HG02885 (cell line): ENCODE results near the gene PHF12.
"Not testable (repeated sequence)": the region's sequence is repeated elsewhere in the genome, so short reads cannot be mapped to it uniquely, and the experiment has no call there.

ENCODE experiments used
- ATAC-seq: cut with Tn5 transposase; IDR thresholded peaks from one replicate; pipeline ENCODE4 v1.9.1; 2021; ENCODE audit warnings: mild to moderate bottlenecking; ENCODE audit not compliant: unreplicated experiment, poor library complexity

Gene PHF12

GRCh38 chr17:28938552-28938951 lies 12.8 kb downstream of the PHF12 start:
- ATAC-seq, result no peak

GRCh38 chr17:28937044-28937729 lies 14.1 kb downstream of the PHF12 start:
- no peak for ATAC-seq

- no peak for ATAC-seq
Observed at GRCh38 chr17:28935744-28936460, 15.4 kb downstream of the PHF12 start.

GRCh38 chr17:28934508-28934907 lies 16.8 kb downstream of the PHF12 start:
- not testable (repeated sequence) for ATAC-seq

DNA sequence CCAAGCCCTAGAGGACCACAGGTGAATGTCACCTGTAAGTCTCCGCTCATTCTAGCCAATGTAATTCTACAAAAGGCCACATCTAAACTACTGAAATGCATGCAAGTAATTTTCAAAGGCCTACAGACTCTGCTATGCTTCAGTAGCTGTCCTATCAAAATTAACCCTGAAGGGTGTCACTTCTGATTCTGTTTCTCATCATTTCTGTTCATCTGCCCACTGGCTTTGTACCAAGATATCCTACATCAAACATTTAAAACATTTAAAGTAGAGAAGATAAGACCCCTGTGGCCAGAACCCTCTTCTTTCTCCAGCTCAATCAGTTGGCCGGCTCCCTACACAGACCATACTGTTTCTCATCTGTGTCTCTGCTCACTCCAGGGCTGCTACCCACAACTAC lies 21.5 kb downstream of the PHF12 start:
- no peak for ATAC-seq

GRCh38 chr17:28928061-28928460 lies 23.3 kb downstream of the PHF12 start:
- no peak for ATAC-seq

DNA sequence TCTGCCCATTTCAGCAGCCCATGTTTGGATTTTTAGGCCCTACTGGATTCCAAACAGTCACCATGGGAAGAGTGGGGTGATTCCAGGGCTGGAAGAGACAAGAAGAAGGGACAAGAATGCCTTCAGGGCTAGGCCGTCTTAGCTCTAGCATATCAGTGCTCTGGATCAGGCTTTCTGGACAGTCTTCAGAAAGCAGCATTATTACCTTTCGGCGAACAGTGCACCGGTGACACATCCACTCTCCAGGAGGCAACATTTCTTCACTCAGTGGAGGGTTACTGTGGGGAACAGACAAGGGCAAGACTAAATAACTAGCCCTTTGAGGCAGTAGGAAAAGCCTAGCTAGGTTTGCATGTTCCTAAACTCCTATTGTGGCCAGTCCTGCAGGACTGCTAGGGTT lies 24.5 kb downstream of the PHF12 start:
- no peak for ATAC-seq

DNA sequence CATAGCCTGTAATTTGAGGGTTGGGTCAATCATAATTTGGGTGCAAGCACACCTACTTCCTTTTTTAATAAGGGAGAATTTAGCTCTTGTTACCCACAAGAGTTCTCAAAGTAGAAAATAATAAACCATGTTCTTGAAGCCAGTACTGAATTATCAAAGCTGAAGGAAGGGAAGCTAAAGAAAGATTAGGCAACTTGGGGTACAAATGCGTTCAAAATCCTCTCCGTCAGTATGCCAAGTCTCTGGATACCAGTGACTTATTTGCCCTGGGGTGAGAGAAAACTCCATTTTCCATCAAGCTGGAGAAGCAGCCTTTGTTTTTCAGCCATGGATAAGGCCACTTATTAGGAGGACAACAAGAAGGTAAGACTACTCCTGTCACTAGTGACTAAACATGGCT lies 25.0 kb downstream of the PHF12 start:
- ATAC-seq, result no peak

DNA sequence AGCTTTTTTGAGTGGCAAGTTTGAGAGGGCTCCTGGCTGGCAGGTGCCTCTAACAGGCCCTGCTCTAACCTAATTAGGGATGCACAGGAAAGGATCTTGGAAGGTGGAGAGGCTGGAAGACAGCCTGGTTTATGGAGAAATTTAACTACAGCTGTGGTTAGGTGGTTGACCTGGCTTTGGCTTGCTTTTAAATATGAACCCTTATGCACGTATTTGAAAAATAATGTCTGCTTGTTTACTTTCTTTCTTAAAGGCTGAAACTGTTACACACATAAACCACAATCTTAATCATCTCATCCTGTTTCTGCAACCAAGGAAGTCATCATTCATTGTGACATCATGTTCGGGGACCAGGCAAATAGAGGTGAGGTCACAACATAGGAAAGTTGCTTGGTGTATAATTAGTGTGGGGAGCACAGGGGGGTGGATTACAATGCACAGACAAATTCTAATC lies 25.4 kb downstream of the PHF12 start:
- ATAC-seq, result no peak

DNA sequence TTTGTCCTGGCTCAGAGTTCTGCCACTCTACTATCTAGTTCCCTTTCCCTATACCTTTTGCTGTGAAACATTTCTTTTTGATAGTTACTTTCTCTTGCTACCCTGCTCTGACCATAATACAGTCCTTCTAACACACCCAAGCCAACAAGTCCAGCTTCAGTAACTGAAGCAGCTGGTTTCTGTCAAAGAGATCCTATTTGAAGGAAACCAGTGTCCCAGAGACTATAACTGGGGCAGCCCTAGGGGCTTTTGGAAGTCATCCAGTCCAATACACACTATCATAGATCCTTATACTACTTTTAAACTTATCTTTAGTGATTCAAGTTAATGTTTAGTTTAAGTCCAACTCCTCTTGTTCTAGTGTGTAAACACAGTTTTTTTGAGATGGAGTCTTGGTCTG lies 31.1 kb downstream of the PHF12 start:
- ATAC-seq, result no peak

- no peak for ATAC-seq
Observed at GRCh38 chr17:28918295-28918694, 33.0 kb downstream of the PHF12 start.

- no peak for ATAC-seq
Observed at GRCh38 chr17:28917465-28917864, 33.9 kb downstream of the PHF12 start.

- no peak for ATAC-seq
Observed at GRCh38 chr17:28917029-28917428, 34.3 kb downstream of the PHF12 start.

GRCh38 chr17:28916302-28916934 lies 34.9 kb downstream of the PHF12 start:
- ATAC-seq, result no peak

- ATAC-seq, result no peak
Observed at GRCh38 chr17:28912938-28913333, 38.4 kb downstream of the PHF12 start.

DNA sequence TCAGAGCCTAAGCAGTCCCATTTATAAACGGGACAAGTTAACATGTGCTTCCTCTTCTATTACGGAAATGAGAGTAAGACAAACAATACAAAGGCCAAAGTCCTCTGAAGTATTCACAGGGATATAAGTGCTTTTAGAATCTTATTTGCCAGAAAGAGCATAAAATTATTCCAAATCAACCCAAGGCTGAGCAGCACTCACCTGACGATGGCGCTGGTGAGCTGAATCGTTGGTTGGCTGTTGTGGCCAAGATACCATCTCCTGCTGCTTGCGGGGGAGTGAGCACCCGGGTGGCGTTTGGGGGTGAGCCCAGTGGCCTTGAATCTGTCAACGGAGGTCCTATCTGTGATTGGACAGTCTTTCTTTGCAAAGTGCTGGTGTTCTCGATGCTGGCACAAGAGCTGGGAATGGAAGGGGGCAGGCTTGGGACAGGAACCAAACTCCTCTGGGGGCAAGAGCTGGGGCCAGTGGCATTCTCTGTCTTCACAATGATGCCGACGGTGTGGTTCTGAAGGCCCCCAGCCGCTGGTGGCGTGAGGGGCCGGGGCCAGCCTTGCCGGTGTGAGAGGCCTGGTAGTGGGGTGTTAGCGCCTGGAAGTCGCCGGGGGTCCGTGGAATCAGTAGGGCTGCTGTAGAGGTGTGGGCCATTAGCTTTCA lies 38.9 kb downstream of the PHF12 start:
- no peak for ATAC-seq

DNA sequence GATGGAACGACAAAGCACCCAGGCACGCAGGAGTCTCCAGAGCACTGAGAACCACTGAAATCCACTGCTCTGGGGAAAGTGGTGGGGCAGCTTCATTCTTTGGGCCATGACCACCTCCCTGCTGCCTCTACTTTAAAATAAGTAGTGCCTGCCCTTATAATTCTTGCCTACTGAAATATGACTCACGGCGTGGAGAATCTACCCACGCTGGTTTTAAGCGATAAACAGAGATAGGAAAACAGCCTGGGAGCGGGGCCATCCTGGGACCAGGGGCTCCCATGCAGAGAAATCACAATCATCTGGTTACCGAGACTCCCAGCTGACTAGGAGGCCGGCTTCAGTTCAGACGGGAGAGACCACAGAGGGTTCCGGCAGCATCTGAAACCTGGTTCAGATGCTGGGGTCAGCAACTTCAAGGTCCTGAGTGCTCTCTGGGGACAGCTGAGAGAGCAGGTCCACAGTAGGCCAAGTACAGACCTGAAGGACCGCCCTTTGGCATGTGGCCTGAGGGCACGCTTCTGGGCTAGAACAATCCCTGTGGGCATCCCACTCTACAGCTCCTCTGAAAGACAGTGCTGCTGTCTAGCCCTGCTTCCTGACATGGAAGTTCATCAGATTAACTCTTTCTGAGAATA lies 39.8 kb downstream of the PHF12 start:
- ATAC-seq, result no peak

DNA sequence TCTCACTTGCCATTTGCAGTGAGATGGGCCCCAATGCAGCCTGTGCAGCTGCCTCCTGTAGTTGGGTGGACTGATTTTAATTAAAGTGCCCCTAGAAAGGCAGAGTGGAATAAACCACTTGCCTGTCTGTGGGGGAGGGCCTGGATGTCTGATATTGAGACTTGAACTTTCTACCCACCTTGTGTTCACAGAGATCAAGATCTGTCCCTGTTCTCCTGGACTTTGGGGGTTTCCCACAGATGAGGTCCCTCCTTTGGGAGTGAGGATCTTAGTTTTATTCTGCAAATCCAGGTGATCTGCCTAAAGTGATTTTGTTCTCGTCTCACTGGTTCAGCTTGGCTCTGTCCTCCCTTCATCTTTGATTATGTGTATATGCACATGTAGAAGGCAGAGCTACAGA lies 40.8 kb downstream of the PHF12 start:
- no peak for ATAC-seq

- ATAC-seq, result no peak
Observed at GRCh38 chr17:28908640-28909167, 42.6 kb downstream of the PHF12 start.

DNA sequence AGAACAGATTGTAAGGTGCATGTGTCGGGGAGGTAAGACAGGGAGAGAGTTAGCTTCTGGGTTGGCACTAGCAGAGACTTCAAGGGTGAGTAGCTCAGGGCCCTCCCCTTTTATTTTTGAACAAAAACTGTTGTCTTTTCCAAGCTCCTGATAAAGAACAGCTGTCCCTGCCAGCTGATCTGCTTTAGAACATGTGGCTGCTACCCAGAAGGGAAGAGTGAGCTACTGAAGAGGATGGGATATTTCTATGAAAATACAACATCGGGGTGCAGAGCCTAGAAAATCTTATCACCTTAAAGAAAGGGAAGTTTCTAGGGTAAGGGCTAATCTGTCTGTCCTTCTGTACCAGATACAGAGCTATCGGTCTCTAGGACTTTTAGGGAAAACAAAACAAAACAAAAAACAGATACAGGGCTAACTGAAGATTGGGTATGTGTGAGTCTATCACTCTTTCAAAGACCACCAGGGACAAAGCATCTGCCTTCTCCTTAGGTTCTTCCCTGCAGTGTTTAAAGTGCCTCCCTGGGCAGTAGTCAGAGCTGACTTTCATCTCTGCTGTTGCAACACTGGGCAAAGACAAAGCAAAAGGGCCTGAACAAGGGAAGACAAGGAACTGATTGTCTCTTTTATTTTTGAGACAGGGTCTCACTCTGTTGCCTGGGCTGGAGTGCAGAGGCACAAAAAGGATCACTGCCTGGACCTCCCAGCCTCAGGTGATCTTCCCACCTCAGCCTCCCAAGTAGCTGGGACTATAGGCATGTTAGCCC lies 43.4 kb downstream of the PHF12 start:
- no peak for ATAC-seq
